SHP77 treated with DMSO at 0.1 percent for 48 hours (cell line): ENCODE measurements around the gene UPK3A.
"Not testable (repeated sequence)": the region's sequence is repeated elsewhere in the genome, so short reads cannot be mapped to it uniquely, and the experiment has no call there.

ENCODE experiments used
- DNase-seq: peaks from one replicate; lab custom pipeline; 2025; lab: John Stamatoyannopoulos, UW

UPK3A gene

DNA sequence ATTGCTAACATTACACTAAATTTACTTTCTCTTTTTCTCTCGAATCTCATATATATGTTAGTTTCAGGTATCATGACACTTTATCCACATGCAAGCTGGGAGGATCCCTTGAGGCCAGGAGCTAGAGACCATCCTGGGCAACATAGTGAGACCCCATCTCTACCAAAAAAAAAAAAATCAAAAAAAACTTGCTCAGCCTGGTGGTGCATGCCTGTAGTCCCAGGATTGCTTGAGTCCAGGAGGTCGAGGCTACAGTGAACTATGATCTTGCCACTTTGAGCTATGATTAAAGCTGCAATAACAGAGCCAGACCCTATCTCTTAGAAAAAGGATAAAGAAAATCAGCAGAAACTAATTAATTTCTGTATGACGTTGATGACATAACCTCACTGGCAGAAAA, 3.7 kb upstream of the UPK3A start:
- no peak for DNase-seq

DNA sequence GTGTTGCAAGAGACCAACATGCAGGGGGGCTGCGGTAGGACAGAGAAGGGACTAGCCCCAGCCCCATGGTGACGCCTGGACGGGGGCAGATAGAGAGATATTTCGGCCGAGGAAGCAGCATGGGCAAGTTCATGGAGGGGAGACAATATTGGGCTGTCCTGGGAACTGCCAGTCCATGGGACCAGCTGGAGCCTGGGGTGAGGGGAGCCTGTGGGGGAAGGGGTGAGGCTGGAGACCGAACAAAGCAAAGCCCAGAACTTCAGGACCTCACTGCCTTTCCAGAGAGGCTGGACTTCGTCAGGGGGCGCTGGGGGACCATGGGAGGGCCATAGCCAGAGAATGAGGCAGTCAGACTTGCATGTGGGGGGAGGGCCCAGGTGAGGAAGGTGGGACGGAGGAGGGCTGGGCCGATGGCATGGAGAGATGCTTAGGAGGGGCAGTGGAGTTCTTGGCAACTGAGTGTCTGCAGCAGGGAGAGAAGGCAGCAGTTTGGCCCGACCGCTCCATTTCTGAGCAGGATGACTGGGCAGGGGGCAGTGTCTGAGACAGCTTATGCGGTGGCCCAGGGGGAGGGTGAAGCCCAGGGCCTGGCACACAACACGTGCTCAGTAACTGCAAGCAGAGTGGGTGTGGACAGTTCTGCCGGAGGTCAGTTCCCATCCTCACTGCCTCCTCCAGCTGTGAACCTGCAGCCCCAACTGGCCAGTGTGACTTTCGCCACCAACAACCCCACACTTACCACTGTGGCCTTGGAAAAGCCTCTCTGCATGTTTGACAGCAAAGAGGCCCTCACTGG, 712 bp downstream of the UPK3A start:
- peak; percentile 13 for DNase-seq

DNA sequence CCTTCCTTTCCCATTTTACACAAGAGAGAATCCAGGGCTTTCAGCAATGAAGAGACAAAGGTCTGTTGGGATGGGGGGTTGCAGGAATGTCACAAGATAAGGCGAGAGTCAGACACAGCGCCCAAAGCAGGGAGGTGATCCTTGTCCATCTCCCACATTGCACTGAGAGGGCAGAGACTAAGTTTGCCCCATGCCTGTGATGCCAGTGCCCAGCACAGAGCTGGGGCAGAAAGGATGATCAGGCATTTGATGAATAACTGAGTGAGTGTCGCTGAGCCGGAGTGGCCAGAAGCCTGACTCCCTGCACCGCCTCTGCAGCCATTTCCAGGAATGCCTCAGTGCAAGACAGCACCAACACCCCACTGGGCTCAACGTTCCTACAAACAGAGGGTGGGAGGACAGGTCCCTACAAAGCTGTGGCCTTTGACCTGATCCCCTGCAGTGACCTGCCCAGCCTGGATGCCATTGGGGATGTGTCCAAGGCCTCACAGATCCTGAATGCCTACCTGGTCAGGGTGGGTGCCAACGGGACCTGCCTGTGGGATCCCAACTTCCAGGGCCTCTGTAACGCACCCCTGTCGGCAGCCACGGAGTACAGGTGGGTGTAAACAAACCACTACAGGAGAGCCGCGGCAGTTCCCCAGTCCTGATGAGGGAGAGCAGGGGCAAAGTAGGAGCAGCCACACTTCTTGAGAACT, 2.3 kb downstream of the UPK3A start:
- DNase-seq: no peak

DNA sequence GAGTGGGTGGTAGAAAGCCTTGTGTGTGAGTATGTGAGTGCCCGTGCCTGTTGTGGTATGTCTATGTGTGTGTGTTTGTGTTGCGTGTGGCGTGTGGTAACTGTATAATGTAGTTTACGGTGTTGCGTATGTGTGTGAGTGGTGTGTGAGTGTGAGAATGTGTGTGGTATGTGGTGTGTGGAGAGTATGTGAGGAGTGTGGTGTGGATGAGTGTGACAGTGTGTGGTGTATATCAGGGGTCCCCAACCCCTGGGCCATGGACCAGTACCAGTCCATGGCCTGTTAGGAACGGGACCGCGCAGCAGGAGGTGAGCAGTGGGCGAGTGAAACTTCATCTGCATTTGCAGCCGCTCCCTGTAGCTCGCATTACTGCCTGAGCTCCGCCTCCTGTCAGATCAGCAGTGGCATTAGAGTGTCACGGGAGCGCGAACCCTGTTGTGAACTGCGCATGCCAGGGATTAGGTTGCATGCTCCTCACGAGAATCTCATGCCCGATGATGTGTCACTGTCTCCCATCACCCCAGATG, 5.7 kb downstream of the UPK3A start:
- peak; percentile 73 for DNase-seq

DNA sequence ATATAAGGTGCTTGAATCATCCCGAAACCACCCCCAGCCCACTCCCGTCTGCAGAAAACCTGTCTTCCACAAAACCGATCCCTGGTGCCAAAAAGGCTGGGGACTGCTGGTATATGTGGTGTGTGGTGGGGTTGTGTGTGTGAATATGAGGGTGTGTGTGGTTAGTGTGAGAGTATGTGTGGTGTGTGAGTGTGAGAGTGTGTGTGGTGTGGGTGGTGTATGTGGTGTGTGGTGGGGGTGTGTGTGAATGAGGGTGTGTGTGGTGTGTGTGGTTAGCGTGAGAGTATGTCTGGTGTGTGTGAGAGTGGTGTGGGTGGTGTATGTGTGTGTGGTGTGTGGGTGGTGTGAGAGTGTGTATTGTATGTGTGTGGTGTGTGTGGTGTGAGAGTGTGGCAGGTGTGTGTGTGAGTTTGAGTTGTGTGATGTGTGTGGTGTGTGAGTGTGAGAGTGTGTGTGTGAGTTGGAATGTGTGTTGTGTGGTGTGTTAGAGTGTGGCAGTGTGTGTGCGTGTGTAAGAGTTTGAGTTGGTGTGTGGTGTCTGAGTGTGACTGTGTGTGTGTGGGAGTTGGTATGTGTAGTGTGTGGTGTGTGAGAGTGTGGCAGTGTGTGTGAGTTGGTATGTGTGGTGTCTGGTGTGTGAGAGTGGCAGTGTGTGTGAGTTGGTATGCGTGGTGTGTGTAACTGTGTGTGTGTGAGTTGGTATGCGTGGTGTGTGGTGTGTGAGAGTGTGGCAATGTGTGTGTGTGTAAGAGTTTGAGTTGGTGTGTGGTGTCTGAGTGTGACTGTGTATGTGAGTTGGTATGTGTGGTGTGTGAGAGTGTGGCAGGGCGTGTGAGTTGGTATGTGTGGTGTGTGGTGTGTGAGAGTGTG, 6.5 kb downstream of the UPK3A start:
- DNase-seq: no peak

- DNase-seq: no peak
Observed at GRCh38 chr22:45291931-45292290, 7.2 kb downstream of the UPK3A start.

DNA sequence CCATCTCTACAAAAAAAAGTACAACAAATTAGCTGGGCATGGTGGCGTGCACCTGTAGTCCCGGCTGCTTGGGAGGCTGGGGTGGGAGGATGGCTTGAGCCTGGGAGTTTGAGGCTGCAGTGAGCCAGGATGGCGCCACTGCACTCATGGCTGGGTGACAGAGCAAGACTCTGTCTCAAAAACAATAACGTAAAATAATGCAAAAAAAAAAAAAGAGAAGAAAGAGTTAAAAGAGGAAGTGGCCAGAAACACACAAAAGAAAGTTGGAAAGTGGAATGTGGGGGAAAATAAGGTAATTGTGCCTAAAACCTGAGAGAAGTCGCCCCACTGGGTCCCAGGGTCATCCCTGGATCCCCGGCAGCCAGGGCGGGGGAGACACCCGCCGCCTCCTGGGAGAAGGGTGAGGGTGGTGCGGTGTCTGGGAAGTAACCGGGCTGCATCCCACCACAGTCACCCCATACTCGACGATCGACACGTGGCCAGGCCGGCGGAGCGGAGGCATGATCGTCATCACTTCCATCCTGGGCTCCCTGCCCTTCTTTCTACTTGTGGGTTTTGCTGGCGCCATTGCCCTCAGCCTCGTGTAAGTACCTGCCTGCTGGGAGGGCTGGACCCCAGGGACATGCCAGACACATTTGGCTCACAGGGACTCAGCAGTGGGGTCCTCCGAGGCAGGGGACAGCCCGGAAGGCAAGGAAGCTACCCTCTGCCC, 8.1 kb downstream of the UPK3A start:
- DNase-seq: no peak

DNA sequence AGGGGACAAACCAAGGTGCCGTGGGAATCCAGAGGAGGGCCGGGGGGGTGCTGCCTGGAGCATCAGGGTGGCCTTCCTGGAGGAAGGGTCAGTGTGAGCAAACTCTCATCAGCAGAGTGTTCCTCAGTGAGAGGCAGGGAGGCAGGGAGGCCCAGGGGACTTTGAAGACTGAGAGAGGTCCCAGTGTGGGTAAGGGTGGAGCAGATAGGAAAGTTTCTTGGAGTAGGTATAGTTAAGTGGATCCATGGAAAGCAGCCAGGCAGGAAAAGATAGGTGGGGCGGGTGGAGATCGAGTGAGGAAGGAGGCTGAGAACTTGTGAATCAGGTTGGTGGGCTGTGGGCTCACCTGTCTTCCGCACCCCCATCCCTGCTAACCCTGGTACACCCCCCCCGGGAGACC, 9.3 kb downstream of the UPK3A start:
- DNase-seq: no peak

- not testable (repeated sequence) for DNase-seq
Observed at GRCh38 chr22:45295004-45295403, 10.3 kb downstream of the UPK3A start.

DNA sequence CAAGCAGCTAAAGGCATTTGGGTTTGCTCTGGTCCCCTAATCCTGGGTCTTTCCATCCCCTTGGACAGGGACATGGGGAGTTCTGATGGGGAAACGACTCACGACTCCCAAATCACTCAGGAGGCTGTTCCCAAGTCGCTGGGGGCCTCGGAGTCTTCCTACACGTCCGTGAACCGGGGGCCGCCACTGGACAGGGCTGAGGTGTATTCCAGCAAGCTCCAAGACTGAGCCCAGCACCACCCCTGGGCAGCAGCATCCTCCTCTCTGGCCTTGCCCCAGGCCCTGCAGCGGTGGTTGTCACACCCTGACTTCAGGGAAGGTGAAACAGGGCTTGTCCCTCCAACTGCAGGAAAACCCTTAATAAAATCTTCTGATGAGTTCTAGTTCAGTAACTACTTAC, 10.7 kb downstream of the UPK3A start:
- no peak for DNase-seq

DNA sequence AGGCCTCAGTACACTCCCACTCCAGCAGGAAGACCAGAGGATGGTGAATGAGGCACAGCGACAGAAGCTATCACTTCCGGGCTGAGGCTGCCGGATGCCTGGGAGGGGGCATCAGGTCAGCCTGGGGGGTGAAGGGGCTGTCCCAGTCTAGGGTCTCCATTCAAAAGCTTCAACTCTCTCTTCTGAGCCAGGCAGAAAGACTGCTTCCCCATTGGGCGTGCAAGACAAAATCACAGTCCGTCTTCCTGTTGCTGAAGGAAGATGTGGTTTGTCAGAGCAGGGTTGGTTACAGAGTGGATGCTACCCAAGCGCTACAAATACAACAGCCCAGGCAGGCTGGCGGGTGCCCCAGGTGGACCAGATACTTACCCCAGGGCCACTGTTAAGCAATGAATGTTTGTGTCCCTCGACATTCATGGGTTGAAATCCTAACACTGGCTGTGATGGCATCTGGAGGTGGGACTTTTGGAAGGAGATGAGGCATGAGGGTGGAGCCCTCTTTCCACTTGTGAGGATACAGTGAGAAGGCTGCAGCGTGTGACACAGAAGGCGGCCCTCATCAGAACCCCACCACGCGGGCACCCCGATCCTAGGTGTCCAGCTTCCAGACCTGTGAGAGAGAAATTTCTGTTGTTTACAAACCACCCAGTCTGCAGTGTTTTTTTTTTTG, 12.0 kb downstream of the UPK3A start:
- DNase-seq: no peak

DNA sequence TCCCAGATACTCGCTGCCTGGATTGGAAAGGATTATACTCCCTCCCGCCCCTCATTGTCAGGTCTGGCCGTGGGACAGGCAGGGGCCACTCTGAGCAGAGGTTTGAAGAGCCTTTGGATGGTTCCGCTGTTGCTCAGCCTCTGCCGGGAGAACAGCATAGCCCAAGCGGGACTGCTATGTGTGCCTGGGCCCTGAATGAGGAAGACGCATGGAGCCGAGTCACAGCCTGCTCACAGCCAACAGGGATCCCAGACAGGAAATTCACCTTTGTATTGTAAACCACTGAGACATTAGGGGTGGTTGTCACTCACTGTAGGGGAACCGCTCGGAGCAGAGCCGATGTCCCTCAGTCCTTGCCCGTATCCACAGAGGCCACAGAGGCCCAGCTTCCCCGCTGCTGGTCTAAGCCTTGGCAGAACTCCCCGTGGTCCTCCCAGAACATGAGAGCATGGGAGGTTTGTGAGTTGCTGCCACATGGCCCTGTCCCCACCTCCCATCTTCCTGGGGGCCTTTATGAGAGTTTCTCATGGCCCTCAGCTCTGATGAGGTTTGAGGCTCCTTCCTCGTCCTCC, 14.3 kb downstream of the UPK3A start:
- no peak for DNase-seq

DNA sequence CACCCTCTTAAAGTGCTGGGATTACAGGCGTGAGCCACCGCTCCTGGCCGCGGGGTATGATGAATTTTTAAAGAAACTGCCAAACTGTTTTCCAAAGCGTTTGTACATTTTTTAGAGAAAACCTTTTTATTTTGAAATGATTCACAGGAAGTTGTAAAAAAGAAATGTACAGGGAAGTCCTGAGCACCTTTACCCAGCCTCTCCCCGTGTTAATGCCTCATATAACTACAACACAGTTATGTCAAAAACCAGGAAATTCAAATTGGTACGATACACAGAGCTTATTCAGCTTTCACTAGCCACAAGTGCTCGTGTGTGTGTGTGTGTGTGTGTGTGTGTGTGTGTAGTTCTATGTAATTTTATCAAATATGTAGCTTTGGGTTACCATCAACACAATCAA, 18.0 kb downstream of the UPK3A start:
- DNase-seq: no peak

DNA sequence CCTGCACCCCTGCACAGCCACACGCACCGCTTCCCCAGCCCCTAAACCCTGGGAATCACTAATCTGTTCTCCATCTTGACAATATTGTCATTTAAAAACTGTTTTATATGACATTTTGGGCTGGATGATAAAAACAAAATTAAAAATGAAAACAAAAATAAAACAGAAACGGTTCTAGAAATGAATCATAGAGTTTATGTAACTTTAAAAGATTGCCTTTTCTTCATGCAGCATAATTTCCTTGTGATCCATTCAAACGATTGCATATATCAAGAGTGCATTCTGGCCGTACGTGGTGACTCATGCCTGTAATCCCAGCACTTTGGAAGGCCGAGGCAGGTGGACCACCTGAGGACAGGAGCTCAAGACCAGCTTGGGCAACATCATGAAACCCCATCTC, 18.4 kb downstream of the UPK3A start:
- DNase-seq: no peak

DNA sequence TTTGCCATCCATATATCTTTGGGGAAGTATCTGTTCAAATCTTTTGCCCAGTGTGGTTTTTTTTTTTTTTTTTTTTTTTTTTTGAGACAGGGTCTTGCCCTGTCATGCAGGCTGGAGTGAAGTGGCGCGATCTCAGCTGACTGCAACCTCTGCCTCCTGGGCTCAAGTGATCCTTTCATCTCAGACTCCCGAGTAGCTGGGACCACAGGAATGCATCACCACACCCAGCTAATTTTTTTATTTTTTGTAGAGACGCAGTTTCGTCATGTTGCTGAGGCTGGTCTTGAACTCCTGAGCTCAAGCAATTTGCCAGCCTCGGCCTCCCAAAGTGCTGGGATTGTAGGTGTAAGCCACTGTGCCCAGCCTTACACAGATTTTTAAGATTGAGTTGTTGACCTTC, 20.2 kb downstream of the UPK3A start:
- DNase-seq: no peak

GRCh38 chr22:45305456-45306075, 20.8 kb downstream of the UPK3A start:
- no peak for DNase-seq

DNA sequence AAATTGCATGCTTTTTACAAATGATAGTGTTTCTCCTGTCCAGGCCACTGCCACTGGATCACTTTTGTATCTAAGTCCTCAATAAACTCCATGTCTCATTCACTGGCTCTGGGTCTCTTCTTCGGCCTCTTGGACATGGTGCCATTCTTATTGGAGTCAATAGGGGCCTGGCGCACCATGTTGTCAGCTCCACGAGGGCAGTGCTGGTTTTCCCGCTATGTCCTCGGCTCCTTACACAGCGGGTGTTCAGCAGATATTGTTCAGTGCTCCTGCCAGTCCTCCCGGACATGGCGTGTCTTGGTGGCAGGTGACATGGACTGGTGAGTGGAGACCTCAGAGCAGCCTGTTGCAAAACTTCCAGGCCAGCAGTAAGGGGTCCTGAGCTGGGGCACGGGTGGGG, 21.4 kb downstream of the UPK3A start:
- no peak for DNase-seq

DNA sequence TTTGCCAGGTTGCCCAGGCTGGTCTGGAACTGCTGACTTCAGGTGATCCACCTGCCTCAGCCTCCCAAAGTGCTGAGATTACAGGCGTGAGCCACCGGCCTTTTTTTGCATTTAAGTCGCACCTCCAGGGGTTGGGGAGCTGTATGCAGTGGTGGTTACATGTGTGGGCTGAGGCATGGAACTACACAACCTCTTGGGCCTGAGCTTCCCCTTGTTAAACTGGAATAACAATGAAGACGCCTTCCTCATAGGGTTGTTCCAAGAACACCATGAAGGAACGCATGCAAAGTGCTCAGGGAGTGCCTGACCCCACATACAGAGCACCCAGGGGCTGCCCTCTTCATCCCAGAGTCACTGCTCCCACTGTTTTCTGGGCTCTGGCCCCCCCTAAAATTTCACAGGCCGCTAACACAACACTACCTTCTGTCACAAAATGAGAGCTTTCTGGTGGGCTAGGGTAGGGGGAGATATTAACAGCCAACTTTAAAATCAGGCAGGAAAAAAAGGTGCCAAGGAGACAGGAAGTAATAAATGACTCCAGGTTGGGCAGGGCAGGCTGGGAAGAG, 23.7 kb downstream of the UPK3A start:
- no peak for DNase-seq

GRCh38 chr22:45308957-45309421, 24.2 kb downstream of the UPK3A start:
- DNase-seq: no peak
